Mesangial cell (primary cell): ENCODE data around the gene RELL2. TPM values are rescaled to one million over a fixed set of nuclear protein-coding genes. Genes with fewer than 3 reads are reported as not detected.

ENCODE experiments used
- total RNA-seq: library from RNA; depleted of rRNA; stranded (reverse); fragments of >200 nt; gene quantifications from 2 replicates; pipeline ENCODE4 v1.2.3, GENCODE V29; 2015

The RELL2 gene
- 4.6 and 5.8 TPM in 2 replicates for total RNA-seq

GRCh38 chr5:141636413-141637122 is at the start of gene RELL2, which contains the start of gene HDAC3:
RELL2 (plus strand) TSS chr5:141636997; CDS start chr5:141638226, 1,229 bp downstream.
HDAC3 (minus strand) TSS chr5:141636849; CDS start chr5:141636790, 59 bp downstream.

GRCh38 chr5:141618804-141619554 is 17.8 kb upstream of the RELL2 start, which contains the start of gene DIAPH1:
DIAPH1 (minus strand) TSS chr5:141619000; CDS start chr5:141618914, 86 bp downstream.

GRCh38 chr5:141650851-141651727 is 14.3 kb downstream of the RELL2 start, which contains the start of gene FCHSD1:
FCHSD1 (minus strand) TSS chr5:141651418; CDS start chr5:141651368, 50 bp downstream.

GRCh38 chr5:141681695-141682641 is 45.2 kb downstream of the RELL2 start, which contains the start of gene ARAP3:
ARAP3 (minus strand) TSS chr5:141682230; CDS start chr5:141680486, 1,744 bp downstream.

Other genes starting within 250 kb of the RELL2 start
- gene PCDHGB4, start 249.3 kb upstream of the RELL2 start, total RNA-seq, result 4.2 and 7.1 TPM in 2 replicates
- under 0.01 and 0.89 TPM in 2 replicates for gene PCDHGA8, start 244.4 kb upstream of the RELL2 start, total RNA-seq
- 10.6 and 15.8 TPM in 2 replicates for gene PCDHGB5, start 239.1 kb upstream of the RELL2 start, total RNA-seq
- gene PCDHGA9, start 234.2 kb upstream of the RELL2 start, total RNA-seq, result 0.98 and 6.1 TPM in 2 replicates
- 2.0 and 6.3 TPM in 2 replicates for gene PCDHGB6, start 229.0 kb upstream of the RELL2 start, total RNA-seq
- 2.8 and 10.5 TPM in 2 replicates for gene PCDHGA10, start 224.0 kb upstream of the RELL2 start, total RNA-seq
- gene PCDHGB7, start 219.3 kb upstream of the RELL2 start, total RNA-seq, result 5.1 and 18.1 TPM in 2 replicates
- gene PCDHGA11, start 215.9 kb upstream of the RELL2 start, total RNA-seq, result 5.4 and 10.4 TPM in 2 replicates
- 3.4 and 13.8 TPM in 2 replicates for gene PCDHGA12, start 206.5 kb upstream of the RELL2 start, total RNA-seq
- 36.5 and 60.1 TPM in 2 replicates for gene PCDHGC3, start 161.0 kb upstream of the RELL2 start, total RNA-seq
- gene PCDHGC4, start 152.0 kb upstream of the RELL2 start, total RNA-seq, result 0.38 and 0.81 TPM in 2 replicates
- gene PCDHGC5, start 147.9 kb upstream of the RELL2 start, total RNA-seq, result 0.33 and 1.4 TPM in 2 replicates
- gene DIAPH1, start 18.0 kb upstream of the RELL2 start, total RNA-seq, result 58.8 and 101 TPM in 2 replicates
- 48.2 and 49.1 TPM in 2 replicates for gene HDAC3, start 148 bp upstream of the RELL2 start, total RNA-seq
- 11.9 and 16.1 TPM in 2 replicates for gene FCHSD1, start 14.4 kb downstream of the RELL2 start, total RNA-seq
- 6.0 and 7.2 TPM in 2 replicates for gene ARAP3, start 45.2 kb downstream of the RELL2 start, total RNA-seq
- 0.76 and 1.1 TPM in 2 replicates for gene PCDH1, start 241.4 kb downstream of the RELL2 start, total RNA-seq